MM.1S (cell line): ENCODE results near the gene GNPAT.

Experiments used
- EZH2phosphoT487 ChIP-seq: fragments of 300-600 bp; sonication (generic); IDR thresholded peaks from 2 replicates; pipeline ENCODE4 v1.6.1; 2018; ENCODE audit warnings: antibody characterized with exemption, low read length
- TF ChIP-seq, protein P1 (sequence below): fragments of 300-600 bp; sonication (generic); IDR thresholded peaks from 2 replicates; pipeline ENCODE4 v1.5.1; 2016; ENCODE audit warnings: antibody characterized with exemption, low read length, mixed read lengths

DNA sequence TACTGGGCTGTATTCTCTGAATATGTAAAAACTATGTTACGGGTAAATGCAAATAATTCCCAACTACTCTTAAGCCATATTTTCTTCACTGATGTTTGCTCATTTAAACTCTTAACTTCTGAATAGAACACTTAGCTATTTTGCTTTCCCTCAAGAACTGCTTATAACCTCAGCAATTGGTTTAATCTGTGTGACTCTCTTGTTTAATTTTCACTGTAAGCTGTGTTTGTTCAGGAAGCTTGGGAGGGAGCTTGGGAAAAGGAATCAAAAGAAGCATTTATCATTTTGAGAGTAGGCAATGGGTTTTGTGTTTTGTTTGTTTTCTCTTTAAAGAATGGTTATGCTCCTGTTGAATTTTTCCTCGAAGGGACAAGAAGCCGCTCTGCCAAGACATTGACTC, 24.4 kb downstream of the GNPAT start:
- TF ChIP-seq, protein P1, sequence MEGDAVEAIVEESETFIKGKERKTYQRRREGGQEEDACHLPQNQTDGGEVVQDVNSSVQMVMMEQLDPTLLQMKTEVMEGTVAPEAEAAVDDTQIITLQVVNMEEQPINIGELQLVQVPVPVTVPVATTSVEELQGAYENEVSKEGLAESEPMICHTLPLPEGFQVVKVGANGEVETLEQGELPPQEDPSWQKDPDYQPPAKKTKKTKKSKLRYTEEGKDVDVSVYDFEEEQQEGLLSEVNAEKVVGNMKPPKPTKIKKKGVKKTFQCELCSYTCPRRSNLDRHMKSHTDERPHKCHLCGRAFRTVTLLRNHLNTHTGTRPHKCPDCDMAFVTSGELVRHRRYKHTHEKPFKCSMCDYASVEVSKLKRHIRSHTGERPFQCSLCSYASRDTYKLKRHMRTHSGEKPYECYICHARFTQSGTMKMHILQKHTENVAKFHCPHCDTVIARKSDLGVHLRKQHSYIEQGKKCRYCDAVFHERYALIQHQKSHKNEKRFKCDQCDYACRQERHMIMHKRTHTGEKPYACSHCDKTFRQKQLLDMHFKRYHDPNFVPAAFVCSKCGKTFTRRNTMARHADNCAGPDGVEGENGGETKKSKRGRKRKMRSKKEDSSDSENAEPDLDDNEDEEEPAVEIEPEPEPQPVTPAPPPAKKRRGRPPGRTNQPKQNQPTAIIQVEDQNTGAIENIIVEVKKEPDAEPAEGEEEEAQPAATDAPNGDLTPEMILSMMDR = no peak
- TF ChIP-seq EZH2phosphoT487 = no peak
